SW 1271 (cell line): Measurements from ENCODE around the gene KRTAP1-1.
"Not testable (repeated sequence)": the region's sequence is repeated elsewhere in the genome, so short reads cannot be mapped to it uniquely, and the experiment has no call there.

Experiments
- DNase-seq, 2 experiments: peaks; one replicate each; lab custom pipeline; 2025; lab: John Stamatoyannopoulos, UW

KRTAP1-1 gene

GRCh38 chr17:41012326-41013120 is 28.7 kb downstream of the KRTAP1-1 start:
- no peak for DNase-seq

- DNase-seq, result no peak
Observed at GRCh38 chr17:41010441-41010840, 30.8 kb downstream of the KRTAP1-1 start.

- DNase-seq, result no peak
Observed at GRCh38 chr17:41009936-41010335, 31.3 kb downstream of the KRTAP1-1 start.

- no peak for DNase-seq
Observed at GRCh38 chr17:41009301-41009760, 31.9 kb downstream of the KRTAP1-1 start.

- no peak for DNase-seq
Observed at GRCh38 chr17:41008811-41009210, 32.4 kb downstream of the KRTAP1-1 start, which contains the start of gene KRTAP3-1. TSS of gene KRTAP3-1 (minus strand) at chr17:41009128. CDS start at chr17:41009074, 54 bp downstream.

GRCh38 chr17:41004397-41004796 is 36.9 kb downstream of the KRTAP1-1 start:
- no peak for DNase-seq

- DNase-seq, result no peak
Observed at GRCh38 chr17:41003926-41004325, 37.3 kb downstream of the KRTAP1-1 start.

GRCh38 chr17:41002814-41003213 is 38.4 kb downstream of the KRTAP1-1 start:
- DNase-seq, result no peak

GRCh38 chr17:41001795-41002194 is 39.5 kb downstream of the KRTAP1-1 start:
- no peak for DNase-seq

- DNase-seq, result not testable (repeated sequence)
Observed at GRCh38 chr17:40999563-40999962, 41.7 kb downstream of the KRTAP1-1 start, which contains the start of gene KRTAP3-2. TSS of gene KRTAP3-2 (minus strand) at chr17:40999906. CDS start at chr17:40999853, 53 bp downstream.

GRCh38 chr17:40997361-40997760 is 43.9 kb downstream of the KRTAP1-1 start:
- DNase-seq, result no peak

- DNase-seq, result no peak
Observed at GRCh38 chr17:40996829-40997228, 44.4 kb downstream of the KRTAP1-1 start.

GRCh38 chr17:40995116-40995515 is 46.1 kb downstream of the KRTAP1-1 start:
- no peak for DNase-seq

GRCh38 chr17:40993839-40994238 is 47.4 kb downstream of the KRTAP1-1 start, which contains the start of gene KRTAP3-3:
TSS of gene KRTAP3-3 (minus strand) at chr17:40994164. CDS start at chr17:40994097, 67 bp downstream.
- no peak for DNase-seq

GRCh38 chr17:40993084-40993483 is 48.2 kb downstream of the KRTAP1-1 start:
- no peak for DNase-seq

- DNase-seq, result no peak
Observed at GRCh38 chr17:40992666-40993065, 48.6 kb downstream of the KRTAP1-1 start.
